K562 (cell line): ENCODE measurements around the gene RBM4B. TPM values are rescaled to one million over a fixed set of nuclear protein-coding genes. Genes with fewer than 3 reads are reported as not detected.

Experiments used
- CBX2 ChIP-seq: fragments of 200-600 bp; sonication (generic); IDR thresholded peaks from one replicate; pipeline ENCODE4 v1.6.1; 2012; ENCODE audit warnings: mild to moderate bottlenecking, low read length, inconsistent platforms; ENCODE audit not compliant: insufficient read depth, poor library complexity, severe bottlenecking
- CGGBP1 ChIP-seq: fragments of 250-450 bp; sonication (Bioruptor Pico); IDR thresholded peaks from 2 replicates; pipeline ENCODE4 v1.9.0; 2021; ENCODE audit warnings: mild to moderate bottlenecking
- COPS2 ChIP-seq: fragments of 450-650 bp; conservative IDR thresholded peaks from 2 replicates; pipeline ENCODE4 v1.6.1; 2016; ENCODE audit warnings: mild to moderate bottlenecking, moderate library complexity
- DDX20 ChIP-seq: fragments of 450-650 bp; IDR thresholded peaks from 2 replicates; pipeline ENCODE4 v1.6.1; 2016; ENCODE audit warnings: missing genetic modification characterization, low read depth, mild to moderate bottlenecking, missing compliant biosample characterization, moderate library complexity
- MCM2 ChIP-seq: fragments of 450-650 bp; IDR thresholded peaks from 2 replicates; pipeline ENCODE4 v1.6.1; 2017; ENCODE audit warnings: low read depth, mild to moderate bottlenecking
- MLLT1 ChIP-seq, 2 experiments: fragments of 450-650 bp; IDR thresholded peaks; 2 replicates each; pipeline ENCODE4 v1.6.1; 2016
- MTA1 ChIP-seq: fragments of 450-650 bp; IDR thresholded peaks from 2 replicates; pipeline ENCODE4 v1.6.1; 2017; ENCODE audit warnings: borderline replicate concordance
- OTX1 ChIP-seq: fragments of 450-650 bp; formaldehyde crosslinking; IDR thresholded peaks from 2 replicates; pipeline ENCODE4 v1.4.0; 2022; ENCODE audit warnings: mild to moderate bottlenecking
- PATZ1 ChIP-seq: fragments of 250-450 bp; sonication (Bioruptor Pico); IDR thresholded peaks from 2 replicates; pipeline ENCODE4 v1.5.0; 2020; ENCODE audit warnings: mild to moderate bottlenecking, borderline replicate concordance
- POLR2A ChIP-seq: fragments of 450-650 bp; conservative IDR thresholded peaks from 2 replicates; pipeline ENCODE4 v1.6.1; 2016
- PREB ChIP-seq: sonication (generic); formaldehyde crosslinking; IDR thresholded peaks from 2 replicates; pipeline ENCODE4 v1.8.1; 2023; ENCODE audit warnings: mild to moderate bottlenecking, missing genetic modification reagents
- SIN3A ChIP-seq, 2 experiments: fragments of 150-350 bp in 1 of 2; IDR thresholded peaks; 2 replicates each; pipeline ENCODE4 v1.6.1; 2011 to 2016; ENCODE audit warnings: borderline replicate concordance in 2 of 2, low read depth in 2 of 2, low read length in 2 of 2, mild to moderate bottlenecking in 2 of 2, moderate library complexity in 2 of 2; ENCODE audit not compliant: control insufficient read depth in 1 of 2
- SPI1 ChIP-seq: IDR thresholded peaks from 2 replicates; pipeline ENCODE4 v1.6.1; 2011; ENCODE audit warnings: low read depth, low read length, control low read depth, borderline replicate concordance
- TCF3 ChIP-seq: sonication (generic); formaldehyde crosslinking; IDR thresholded peaks from 2 replicates; pipeline ENCODE4 v1.4.0; 2020; ENCODE audit warnings: mild to moderate bottlenecking, missing genetic modification reagents
- TEAD4 ChIP-seq, 2 experiments: sonication (generic) in 1 of 2; formaldehyde crosslinking in 1 of 2; IDR thresholded peaks; 2 replicates each; pipeline versions ENCODE4 v1.6.1 to v1.8.0; 2012 to 2022; ENCODE audit warnings: borderline replicate concordance in 1 of 2, inconsistent platforms in 1 of 2, low read length in 1 of 2, mild to moderate bottlenecking in 1 of 2, missing genetic modification reagents in 1 of 2
- THAP7 ChIP-seq: fragments of 250-450 bp; sonication (Bioruptor Pico); IDR thresholded peaks from 2 replicates; pipeline ENCODE4 v1.5.0; 2021
- ZNF398 ChIP-seq: fragments of 250-450 bp; sonication (Bioruptor Pico); IDR thresholded peaks from 2 replicates; pipeline ENCODE4 v1.8.0; 2021; ENCODE audit warnings: moderate library complexity, mild to moderate bottlenecking, inconsistent platforms
- ZNF75A ChIP-seq: fragments of 450-650 bp; formaldehyde crosslinking; IDR thresholded peaks from 2 replicates; pipeline ENCODE4 v1.4.0; 2020; ENCODE audit warnings: mild to moderate bottlenecking
- ZNF785 ChIP-seq: fragments of 250-450 bp; sonication (Bioruptor Pico); IDR thresholded peaks from 2 replicates; pipeline ENCODE4 v1.4.0; 2020; ENCODE audit warnings: mild to moderate bottlenecking
- polyA plus RNA-seq, 8 experiments: library from polyadenylated mRNA; depleted of rRNA in 4 of 8; stranded (reverse) in 5 of 8; unstranded in 3 of 8; fragments of >200 nt; fragmentation: Nextera tagmentation in 2 of 8; fragmentation: Illumina TruSeq in 1 of 8; extraction: Ambion mirVana in 2 of 8; extraction: Trizol in 1 of 8; gene quantifications; 2 replicates each; pipeline versions ENCODE4 v1.2.1 to v1.2.3, GENCODE V29; 2011 to 2014; ENCODE audit warnings: inconsistent platforms in 1 of 8, missing spikeins in 1 of 8
- total RNA-seq, 7 experiments: library from RNA; depleted of rRNA in 6 of 7; stranded (reverse); fragments of >200 nt in 6 of 7; fragmentation: Illumina TruSeq in 2 of 7; extraction: Trizol in 2 of 7; gene quantifications; 2 replicates each; pipeline versions ENCODE4 v1.2.1 to v1.2.3, GENCODE V29; 2011 to 2021; ENCODE audit warnings: low replicate concordance in 1 of 7

The RBM4B gene
- total and polyA plus RNA-seq, 9 of the 15 experiments (the other 6 are each of a cell fraction or from before 2014, with no cell fraction given), result 14.6 to 39.9 (median 23.3) TPM

- TF ChIP-seq PATZ1 (CRISPR knock-in tag), result no peak
- TF ChIP-seq POLR2A, result no peak
- TF ChIP-seq CBX2, result no peak
- peak; percentile 88 for TF ChIP-seq TEAD4 (IDR thresholded peaks at IDR 0.05; ENCODE audit: low read length)
- no peak for TF ChIP-seq TEAD4 (CRISPR knock-in tag; IDR thresholded peaks at IDR 0.05; ENCODE audit: borderline replicate concordance)
- TF ChIP-seq MTA1, result peak; percentile 16; the same call in 1 of the 2 replicates
- no peak; a peak in 1 of 4 replicates for TF ChIP-seq MLLT1 (IDR thresholded peaks at IDR 0.05)
- no peak for TF ChIP-seq THAP7 (CRISPR knock-in tag)
- no peak for TF ChIP-seq SIN3A (IDR thresholded peaks at IDR 0.05; ENCODE audit: borderline replicate concordance in 2 of 2, control insufficient read depth in 1 of 2, low read depth in 2 of 2, low read length in 2 of 2)
- no peak for TF ChIP-seq OTX1
- TF ChIP-seq TCF3 (CRISPR knock-in tag), result peak; percentile 92
- peak; percentile 88 for TF ChIP-seq SPI1
- no peak for TF ChIP-seq DDX20 (tag)
- TF ChIP-seq CGGBP1 (CRISPR knock-in tag), result no peak
- no peak for TF ChIP-seq COPS2
- TF ChIP-seq ZNF75A (CRISPR knock-in tag), result no peak
- TF ChIP-seq ZNF785 (CRISPR knock-in tag), result no peak
- TF ChIP-seq MCM2, result no peak
- no peak for TF ChIP-seq ZNF398 (CRISPR knock-in tag)
- TF ChIP-seq PREB (CRISPR knock-in tag), result no peak
These were observed 23.9 kb upstream of the RBM4B start (continued) for GRCh38 chr11:66701432-66702240.
